HCT116 (cell line): ENCODE data around the gene ADCK2. TPM values are rescaled to one million over a fixed set of nuclear protein-coding genes. Genes with fewer than 3 reads are reported as not detected.

Source experiments
- ATAC-seq: fragments of 200-7000 bp; cut with Tn5 transposase; 2 replicates; pipeline ENCODE4 v1.9.1; 2020; ENCODE audit warnings: mild to moderate bottlenecking, moderate library complexity
- BruUV-seq: library from RNA; stranded (reverse); fragments of 400-500 nt; replicated peaks from 2 replicates; lab custom pipeline; 2021; lab: Mats Ljungman, UMichigan
- CTCF ChIA-PET: fragments of 300-600 bp; sonication (Branson Sonifier 250); formaldehyde crosslinking; loops from one replicate; lab custom pipeline; 2021; ENCODE audit warnings: antibody characterized with exemption; lab: Charles Lee
- POLR2A ChIA-PET: fragments of 300-600, 350-600 bp; sonication (Branson Sonifier 250); formaldehyde crosslinking; loops from one replicate; lab custom pipeline; 2021; ENCODE audit warnings: antibody characterized with exemption; lab: Charles Lee
- RAD21 ChIA-PET, 2 experiments: fragments of 300-600 bp; sonication (Branson Sonifier 250); formaldehyde crosslinking; loops; one replicate each; lab custom pipeline; 2023; ENCODE audit warnings: low total read pairs in 2 of 2; ENCODE audit not compliant: uncharacterized antibody in 2 of 2, unreplicated experiment in 2 of 2, low non-redundant PET in 1 of 2; lab: Charles Lee
- DNase-seq: peaks from one replicate; pipeline ENCODE4 v3.0.0-alpha.2; 2010; ENCODE audit warnings: low read depth, low spot score
- H2AFZ ChIP-seq: fragments of 200-600 bp; shearing (Covaris generic), sonication (generic); 2 replicates; pipeline ENCODE4 v1.6.1; 2017; ENCODE audit warnings: low read depth, mixed run types, mixed read lengths, antibody characterized with exemption, low read length; ENCODE audit not compliant: poor library complexity, severe bottlenecking
- H3K27ac ChIP-seq: 2 replicates; pipeline ENCODE4 v1.5.1; 2012; ENCODE audit warnings: low read depth, low read length
- H3K27me3 ChIP-seq: fragments of 200-600 bp; sonication (generic); 2 replicates; pipeline ENCODE4 v1.6.1; 2016; ENCODE audit warnings: mixed run types, low read length, mixed read lengths; ENCODE audit not compliant: insufficient read depth
- H3K36me3 ChIP-seq, 2 experiments: fragments of 200-500 bp in 1 of 2; fragments of 200-600 bp in 1 of 2; sonication (Bioruptor generic) in 1 of 2; sonication (generic) in 1 of 2; 2 replicates each; pipeline versions ENCODE4 v1.5.1 to v1.6.1; 2014 to 2016; ENCODE audit warnings: low read length in 2 of 2, inconsistent platforms in 1 of 2, mixed read lengths in 1 of 2, mixed run types in 1 of 2; ENCODE audit not compliant: insufficient read depth in 2 of 2, control insufficient read depth in 1 of 2
- H3K4me1 ChIP-seq, 2 experiments: fragments of 200-600 bp in 1 of 2; sonication (generic) in 1 of 2; 2 replicates each; pipeline versions ENCODE4 v1.5.1 to v1.6.1; 2012 to 2017; ENCODE audit warnings: low read length in 2 of 2, inconsistent platforms in 1 of 2, mild to moderate bottlenecking in 1 of 2, mixed read lengths in 1 of 2, mixed run types in 1 of 2, moderate library complexity in 1 of 2; ENCODE audit not compliant: insufficient read depth in 2 of 2, control insufficient read depth in 1 of 2
- H3K4me2 ChIP-seq: fragments of 200-600 bp; sonication (generic); 2 replicates; pipeline ENCODE4 v1.6.1; 2017; ENCODE audit warnings: mixed run types, low read length, mixed read lengths
- H3K4me3 ChIP-seq, 2 experiments: fragments of 200-600 bp in 1 of 2; sonication (generic) in 1 of 2; replicated peaks in 1 of 2; 2 replicates each; pipeline ENCODE4 v1.5.1; 2011 to 2016; ENCODE audit warnings: low read length in 2 of 2, control low read depth in 1 of 2, low read depth in 1 of 2, mild to moderate bottlenecking in 1 of 2, mixed read lengths in 1 of 2, mixed run types in 1 of 2
- H3K79me2 ChIP-seq: fragments of 200-600 bp; sonication (generic); 2 replicates; pipeline ENCODE4 v1.6.1; 2017; ENCODE audit warnings: mild to moderate bottlenecking, mixed run types, low read length, moderate library complexity, mixed read lengths; ENCODE audit not compliant: insufficient read depth
- H3K9ac ChIP-seq: fragments of 200-600 bp; sonication (generic); 2 replicates; pipeline ENCODE4 v1.6.1; 2016; ENCODE audit warnings: low read length, mixed read lengths
- H3K9me2 ChIP-seq: fragments of 200-600 bp; sonication (generic), shearing (Covaris generic); 2 replicates; pipeline ENCODE4 v1.6.1; 2017; ENCODE audit warnings: mixed run types, mild to moderate bottlenecking, moderate library complexity; ENCODE audit not compliant: insufficient read depth
- H3K9me3 ChIP-seq, 2 experiments: fragments of 200-500 bp in 1 of 2; fragments of 200-600 bp in 1 of 2; sonication (Bioruptor generic) in 1 of 2; sonication (generic) in 1 of 2; 2 replicates each; pipeline ENCODE4 v1.6.1; 2014 to 2017; ENCODE audit warnings: low read length in 2 of 2, mixed read lengths in 2 of 2, inconsistent platforms in 1 of 2, low read depth in 1 of 2, mild to moderate bottlenecking in 1 of 2, mixed run types in 1 of 2, moderate library complexity in 1 of 2; ENCODE audit not compliant: control insufficient read depth in 1 of 2, insufficient read depth in 1 of 2
- H4K20me1 ChIP-seq: fragments of 200-600 bp; sonication (generic), shearing (Covaris generic); 2 replicates; pipeline ENCODE4 v1.6.1; 2017; ENCODE audit warnings: mixed run types, mild to moderate bottlenecking, moderate library complexity; ENCODE audit not compliant: insufficient read depth
- ATF3 ChIP-seq: IDR thresholded peaks from 2 replicates; pipeline ENCODE4 v1.6.1; 2012
- CBX3 ChIP-seq: IDR thresholded peaks from 2 replicates; pipeline ENCODE4 v1.6.1; 2012; ENCODE audit warnings: low read depth
- CEBPB ChIP-seq: IDR thresholded peaks from 2 replicates; pipeline ENCODE4 v1.6.1; 2012; ENCODE audit warnings: low read depth
- CTCF ChIP-seq, 3 experiments: fragments of 200-600 bp in 1 of 3; sonication (generic) in 1 of 3; IDR thresholded peaks in 2 of 3; conservative IDR thresholded peaks in 1 of 3; 2 replicates each; pipeline ENCODE4 v1.5.1; 2012 to 2017; ENCODE audit warnings: low read depth in 2 of 3, low read length in 2 of 3, antibody characterized with exemption in 1 of 3, borderline replicate concordance in 1 of 3, control low read depth in 1 of 3, mild to moderate bottlenecking in 1 of 3, mixed read lengths in 1 of 3, mixed run types in 1 of 3, moderate library complexity in 1 of 3; ENCODE audit not compliant: insufficient read depth in 1 of 3
- ELF1 ChIP-seq: IDR thresholded peaks from 2 replicates; pipeline ENCODE4 v1.6.1; 2012; ENCODE audit warnings: low read depth, borderline replicate concordance
- FOSL1 ChIP-seq: IDR thresholded peaks from 2 replicates; pipeline ENCODE4 v1.6.1; 2012; ENCODE audit warnings: low read depth
- JUND ChIP-seq: IDR thresholded peaks from 2 replicates; pipeline ENCODE4 v1.6.1; 2012
- MAX ChIP-seq: IDR thresholded peaks from 2 replicates; pipeline ENCODE4 v1.6.1; 2012
- POLR2AphosphoS5 ChIP-seq: IDR thresholded peaks from 2 replicates; pipeline ENCODE4 v1.6.1; 2011; ENCODE audit warnings: mild to moderate bottlenecking, low read depth, low read length, moderate library complexity
- RAD21 ChIP-seq: IDR thresholded peaks from 2 replicates; pipeline ENCODE4 v1.6.1; 2012; ENCODE audit warnings: low read depth, mild to moderate bottlenecking
- REST ChIP-seq: IDR thresholded peaks from 2 replicates; pipeline ENCODE4 v1.6.1; 2012; ENCODE audit warnings: low read depth
- SIN3A ChIP-seq: IDR thresholded peaks from 2 replicates; pipeline ENCODE4 v1.6.1; 2012; ENCODE audit warnings: low read depth
- SP1 ChIP-seq: IDR thresholded peaks from 2 replicates; pipeline ENCODE4 v1.6.1; 2012; ENCODE audit warnings: low read depth
- SRF ChIP-seq: IDR thresholded peaks from 2 replicates; pipeline ENCODE4 v1.6.1; 2012; ENCODE audit warnings: low read depth
- TCF7L2 ChIP-seq: IDR thresholded peaks from 2 replicates; pipeline ENCODE4 v1.7.0; 2011; ENCODE audit warnings: borderline replicate concordance, inconsistent platforms; ENCODE audit not compliant: insufficient read depth, insufficient read length; ENCODE audit errors: extremely low read depth
- YY1 ChIP-seq: IDR thresholded peaks from 2 replicates; pipeline ENCODE4 v1.6.1; 2011; ENCODE audit warnings: low read length, low read depth, moderate library complexity, mild to moderate bottlenecking; ENCODE audit not compliant: insufficient replicate concordance; ENCODE audit errors: extremely low read depth
- ZFX ChIP-seq: fragments of 450-650 bp; IDR thresholded peaks from 2 replicates; pipeline ENCODE4 v1.6.1; 2017
- ZNF274 ChIP-seq: fragments of 200-500 bp; sonication (Bioruptor generic); IDR thresholded peaks from 2 replicates; pipeline ENCODE4 v1.6.1; 2014; ENCODE audit warnings: mild to moderate bottlenecking, low read depth, low read length, inconsistent platforms
- intact Hi-C: fragments of 100-400 bp; cut with micrococcal nuclease; formaldehyde crosslinking; loops from 2 replicates; pipeline ENCODE4 v1.10.0; 2022
- total RNA-seq: library from RNA; stranded (reverse); gene quantifications from one replicate; pipeline ENCODE4 v1.2.1, GENCODE V29; 2021; ENCODE audit not compliant: unreplicated experiment

The ADCK2 gene
- total RNA-seq, 1 experiment from 2014 or later: 16.9 TPM

- TF ChIP-seq CBX3 (no peak), REST (no peak), SRF (no peak), ZFX (no peak), MAX (no peak), RAD21 (no peak)
- TF ChIP-seq, all 23 proteins: peak for 0
Measured at GRCh38 chr7:140697447-140698143, 24.9 kb downstream of the ADCK2 start (continued).

GRCh38 chr7:140698477-140698876 lies 25.7 kb downstream of the ADCK2 start:
- H3K9ac ChIP-seq: no peak overlapping the region
- H3K27me3 ChIP-seq: no peaks in the 10 kb centered on the region
- no peak overlapping the region for H3K27ac ChIP-seq
- H3K36me3 ChIP-seq: no peaks in the 10 kb centered on the region; a peak in 1 of 4 replicates
- no peak for ATAC-seq
- BruUV-seq: no TSS peak
- peak overlapping the region; percentile 96 for H3K4me2 ChIP-seq
- peaks cover 66% of the 10 kb centered on the region for H3K79me2 ChIP-seq
- peak overlapping the region in 1 of 2 experiments; percentile 86; a peak in 1 of 4 replicates for H3K4me3 ChIP-seq
- DNase-seq: no peak
- H3K9me3 ChIP-seq: no peaks in the 10 kb centered on the region
- intact Hi-C loops: no loop called here
- ChIA-PET POLR2A (no interaction called here), RAD21 (no interaction called here), CTCF (no interaction called here)
- no peak overlapping the region for H2AFZ ChIP-seq
- no peaks in the 10 kb centered on the region for H3K9me2 ChIP-seq
- H3K4me1 ChIP-seq: peaks cover 4 to 20% of the 10 kb centered on the region in 2 experiments; a peak in 3 of 4 replicates
- H4K20me1 ChIP-seq: no peaks in the 10 kb centered on the region
- no peak for TF ChIP-seq ELF1
- TF ChIP-seq CBX3: no peak
- TF ChIP-seq ZFX: no peak
- TF ChIP-seq ATF3: no peak
- TF ChIP-seq POLR2AphosphoS5: no peak
- no peak for TF ChIP-seq ZNF274
- no peak for TF ChIP-seq SP1
- no peak for TF ChIP-seq CEBPB
- no peak for TF ChIP-seq JUND
- no peak for TF ChIP-seq CTCF (IDR thresholded peaks at IDR 0.05 in 2 of 3, conservative IDR thresholded peaks at IDR 0.05 in 1 of 3; ENCODE audit: borderline replicate concordance in 1 of 3, insufficient read depth in 1 of 3, low read depth in 2 of 3, low read length in 2 of 3)
- no peak for TF ChIP-seq SIN3A
- TF ChIP-seq FOSL1: no peak
- TF ChIP-seq YY1: no peak
- TF ChIP-seq RAD21: no peak
- no peak for TF ChIP-seq TCF7L2
